WTC11 (cell line): ENCODE results near the gene GFRA1.

Experiments used
- NR1H2 ChIP-seq: sonication (generic); formaldehyde crosslinking; IDR thresholded peaks from 2 replicates; pipeline ENCODE4 v1.9.0; 2021; ENCODE audit warnings: mild to moderate bottlenecking, moderate library complexity, missing genetic modification reagents
- TF ChIP-seq, protein P1 (sequence below): sonication (generic); formaldehyde crosslinking; IDR thresholded peaks from 2 replicates; pipeline ENCODE4 v1.8.1; 2023; ENCODE audit warnings: mild to moderate bottlenecking, moderate library complexity, missing genetic modification reagents
- TF ChIP-seq, protein P2 (sequence below): fragments of 200-600 bp; IDR thresholded peaks from 2 replicates; pipeline ENCODE4 v1.8.0; 2022; ENCODE audit warnings: antibody characterized with exemption

DNA sequence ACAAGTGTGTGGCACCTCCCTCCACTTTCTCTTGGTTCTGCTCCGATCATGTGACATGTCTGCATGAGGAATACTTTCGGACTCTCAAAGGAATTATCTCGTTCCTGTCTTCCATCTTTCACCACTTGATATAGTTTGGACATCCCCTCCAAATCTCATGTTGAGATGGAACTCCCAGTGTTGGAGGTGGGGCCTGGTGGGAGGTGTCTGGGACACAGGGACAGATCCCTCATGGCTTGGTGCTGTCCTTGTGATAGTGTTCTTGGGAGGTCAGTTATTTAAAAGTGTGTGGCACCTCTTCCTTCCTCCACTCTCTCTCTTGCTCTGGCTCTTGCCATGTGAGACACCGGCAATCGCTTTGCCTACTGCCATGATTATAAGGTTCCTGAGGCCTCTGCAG lies 166.4 kb downstream of the GFRA1 start:
- no peak for TF ChIP-seq NR1H2 (CRISPR knock-in tag)
- TF ChIP-seq, protein P1, sequence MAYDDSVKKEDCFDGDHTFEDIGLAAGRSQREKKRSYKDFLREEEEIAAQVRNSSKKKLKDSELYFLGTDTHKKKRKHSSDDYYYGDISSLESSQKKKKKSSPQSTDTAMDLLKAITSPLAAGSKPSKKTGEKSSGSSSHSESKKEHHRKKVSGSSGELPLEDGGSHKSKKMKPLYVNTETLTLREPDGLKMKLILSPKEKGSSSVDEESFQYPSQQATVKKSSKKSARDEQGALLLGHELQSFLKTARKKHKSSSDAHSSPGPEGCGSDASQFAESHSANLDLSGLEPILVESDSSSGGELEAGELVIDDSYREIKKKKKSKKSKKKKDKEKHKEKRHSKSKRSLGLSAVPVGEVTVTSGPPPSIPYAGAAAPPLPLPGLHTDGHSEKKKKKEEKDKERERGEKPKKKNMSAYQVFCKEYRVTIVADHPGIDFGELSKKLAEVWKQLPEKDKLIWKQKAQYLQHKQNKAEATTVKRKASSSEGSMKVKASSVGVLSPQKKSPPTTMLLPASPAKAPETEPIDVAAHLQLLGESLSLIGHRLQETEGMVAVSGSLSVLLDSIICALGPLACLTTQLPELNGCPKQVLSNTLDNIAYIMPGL = no peak
- TF ChIP-seq, protein P2, sequence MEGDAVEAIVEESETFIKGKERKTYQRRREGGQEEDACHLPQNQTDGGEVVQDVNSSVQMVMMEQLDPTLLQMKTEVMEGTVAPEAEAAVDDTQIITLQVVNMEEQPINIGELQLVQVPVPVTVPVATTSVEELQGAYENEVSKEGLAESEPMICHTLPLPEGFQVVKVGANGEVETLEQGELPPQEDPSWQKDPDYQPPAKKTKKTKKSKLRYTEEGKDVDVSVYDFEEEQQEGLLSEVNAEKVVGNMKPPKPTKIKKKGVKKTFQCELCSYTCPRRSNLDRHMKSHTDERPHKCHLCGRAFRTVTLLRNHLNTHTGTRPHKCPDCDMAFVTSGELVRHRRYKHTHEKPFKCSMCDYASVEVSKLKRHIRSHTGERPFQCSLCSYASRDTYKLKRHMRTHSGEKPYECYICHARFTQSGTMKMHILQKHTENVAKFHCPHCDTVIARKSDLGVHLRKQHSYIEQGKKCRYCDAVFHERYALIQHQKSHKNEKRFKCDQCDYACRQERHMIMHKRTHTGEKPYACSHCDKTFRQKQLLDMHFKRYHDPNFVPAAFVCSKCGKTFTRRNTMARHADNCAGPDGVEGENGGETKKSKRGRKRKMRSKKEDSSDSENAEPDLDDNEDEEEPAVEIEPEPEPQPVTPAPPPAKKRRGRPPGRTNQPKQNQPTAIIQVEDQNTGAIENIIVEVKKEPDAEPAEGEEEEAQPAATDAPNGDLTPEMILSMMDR = no peak
